ENCODE results near the gene PTPRN2. TPM values are rescaled to one million over a fixed set of nuclear protein-coding genes. Genes with fewer than 3 reads are reported as not detected.

PTPRN2 gene
- total and polyA plus RNA-seq, 9 of the 15 experiments (the other 6 are each of a cell fraction or from before 2014, with no cell fraction given): not detected

DNA sequence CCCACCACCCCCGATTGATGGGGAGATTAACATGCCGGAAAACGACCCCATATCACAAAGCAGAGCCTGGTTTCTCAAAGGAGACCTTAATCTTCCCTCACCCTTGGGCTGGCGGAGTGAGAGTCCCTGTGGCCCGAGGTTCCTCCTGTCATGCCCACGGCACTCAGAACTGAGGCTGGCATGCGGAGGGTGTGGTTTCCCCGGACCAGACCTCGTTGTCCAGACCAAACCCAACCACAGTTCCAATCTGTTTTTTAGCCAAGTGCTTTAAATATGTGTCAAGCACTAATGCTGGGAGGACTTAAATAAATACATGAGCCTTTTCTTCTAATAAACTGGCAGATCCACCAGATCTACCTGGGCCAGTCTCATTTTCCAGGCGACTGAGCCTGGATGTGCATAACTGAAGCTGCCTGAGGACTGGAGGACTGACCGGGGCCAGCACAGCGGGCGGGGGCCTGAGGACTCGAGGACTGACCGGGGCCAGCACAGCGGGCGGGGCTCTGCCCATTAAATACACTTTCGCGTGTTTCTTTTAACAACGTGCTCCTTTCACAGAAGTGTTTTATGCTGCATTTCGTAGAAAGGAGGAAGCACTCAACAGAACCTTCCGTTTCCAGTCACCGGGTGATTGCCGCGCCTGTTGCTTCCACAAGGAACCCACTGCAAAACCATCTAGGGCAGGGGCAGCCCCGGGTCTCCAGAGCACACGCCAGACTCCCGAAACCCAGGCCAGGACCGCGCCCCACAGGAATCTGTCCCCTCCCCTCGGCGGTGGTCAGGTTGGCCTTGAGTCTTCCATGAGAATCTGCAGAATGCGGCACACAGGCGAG lies 334.6 kb downstream of the PTPRN2 start (continued):
- TF ChIP-seq, protein P1, sequence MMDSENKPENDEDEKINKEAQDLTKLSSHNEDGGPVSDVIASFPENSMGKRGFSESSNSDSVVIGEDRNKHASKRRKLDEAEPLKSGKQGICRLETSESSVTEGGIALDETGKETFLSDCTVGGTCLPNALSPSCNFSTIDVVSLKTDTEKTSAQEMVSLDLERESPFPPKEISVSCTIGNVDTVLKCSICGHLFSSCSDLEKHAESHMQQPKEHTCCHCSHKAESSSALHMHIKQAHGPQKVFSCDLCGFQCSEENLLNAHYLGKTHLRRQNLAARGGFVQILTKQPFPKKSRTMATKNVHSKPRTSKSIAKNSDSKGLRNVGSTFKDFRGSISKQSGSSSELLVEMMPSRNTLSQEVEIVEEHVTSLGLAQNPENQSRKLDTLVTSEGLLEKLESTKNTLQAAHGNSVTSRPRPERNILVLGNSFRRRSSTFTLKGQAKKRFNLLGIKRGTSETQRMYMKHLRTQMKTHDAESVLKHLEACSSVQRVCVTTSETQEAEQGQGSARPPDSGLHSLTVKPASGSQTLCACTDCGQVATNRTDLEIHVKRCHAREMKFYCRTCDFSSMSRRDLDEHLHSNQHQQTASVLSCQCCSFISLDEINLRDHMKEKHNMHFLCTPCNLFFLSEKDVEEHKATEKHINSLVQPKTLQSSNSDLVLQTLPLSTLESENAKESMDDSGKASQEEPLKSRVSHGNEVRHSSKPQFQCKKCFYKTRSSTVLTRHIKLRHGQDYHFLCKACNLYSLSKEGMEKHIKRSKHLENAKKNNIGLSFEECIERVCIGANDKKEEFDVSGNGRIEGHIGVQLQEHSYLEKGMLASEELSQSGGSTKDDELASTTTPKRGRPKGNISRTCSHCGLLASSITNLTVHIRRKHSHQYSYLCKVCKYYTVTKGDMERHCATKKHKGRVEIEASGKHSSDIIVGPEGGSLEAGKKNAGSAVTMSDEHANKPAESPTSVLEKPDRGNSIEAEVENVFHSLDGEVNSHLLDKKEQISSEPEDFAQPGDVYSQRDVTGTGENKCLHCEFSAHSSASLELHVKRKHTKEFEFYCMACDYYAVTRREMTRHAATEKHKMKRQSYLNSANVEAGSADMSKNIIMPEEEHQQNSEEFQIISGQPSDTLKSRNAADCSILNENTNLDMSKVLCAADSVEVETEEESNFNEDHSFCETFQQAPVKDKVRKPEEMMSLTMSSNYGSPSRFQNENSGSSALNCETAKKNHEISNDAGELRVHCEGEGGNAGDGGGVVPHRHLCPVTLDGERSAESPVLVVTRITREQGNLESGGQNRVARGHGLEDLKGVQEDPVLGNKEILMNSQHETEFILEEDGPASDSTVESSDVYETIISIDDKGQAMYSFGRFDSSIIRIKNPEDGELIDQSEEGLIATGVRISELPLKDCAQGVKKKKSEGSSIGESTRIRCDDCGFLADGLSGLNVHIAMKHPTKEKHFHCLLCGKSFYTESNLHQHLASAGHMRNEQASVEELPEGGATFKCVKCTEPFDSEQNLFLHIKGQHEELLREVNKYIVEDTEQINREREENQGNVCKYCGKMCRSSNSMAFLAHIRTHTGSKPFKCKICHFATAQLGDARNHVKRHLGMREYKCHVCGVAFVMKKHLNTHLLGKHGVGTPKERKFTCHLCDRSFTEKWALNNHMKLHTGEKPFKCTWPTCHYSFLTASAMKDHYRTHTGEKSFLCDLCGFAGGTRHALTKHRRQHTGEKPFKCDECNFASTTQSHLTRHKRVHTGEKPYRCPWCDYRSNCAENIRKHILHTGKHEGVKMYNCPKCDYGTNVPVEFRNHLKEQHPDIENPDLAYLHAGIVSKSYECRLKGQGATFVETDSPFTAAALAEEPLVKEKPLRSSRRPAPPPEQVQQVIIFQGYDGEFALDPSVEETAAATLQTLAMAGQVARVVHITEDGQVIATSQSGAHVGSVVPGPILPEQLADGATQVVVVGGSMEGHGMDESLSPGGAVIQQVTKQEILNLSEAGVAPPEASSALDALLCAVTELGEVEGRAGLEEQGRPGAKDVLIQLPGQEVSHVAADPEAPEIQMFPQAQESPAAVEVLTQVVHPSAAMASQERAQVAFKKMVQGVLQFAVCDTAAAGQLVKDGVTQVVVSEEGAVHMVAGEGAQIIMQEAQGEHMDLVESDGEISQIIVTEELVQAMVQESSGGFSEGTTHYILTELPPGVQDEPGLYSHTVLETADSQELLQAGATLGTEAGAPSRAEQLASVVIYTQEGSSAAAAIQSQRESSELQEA (IDR thresholded peaks at IDR 0.05; ENCODE audit: low read depth): no peak
- TF ChIP-seq, protein P2, sequence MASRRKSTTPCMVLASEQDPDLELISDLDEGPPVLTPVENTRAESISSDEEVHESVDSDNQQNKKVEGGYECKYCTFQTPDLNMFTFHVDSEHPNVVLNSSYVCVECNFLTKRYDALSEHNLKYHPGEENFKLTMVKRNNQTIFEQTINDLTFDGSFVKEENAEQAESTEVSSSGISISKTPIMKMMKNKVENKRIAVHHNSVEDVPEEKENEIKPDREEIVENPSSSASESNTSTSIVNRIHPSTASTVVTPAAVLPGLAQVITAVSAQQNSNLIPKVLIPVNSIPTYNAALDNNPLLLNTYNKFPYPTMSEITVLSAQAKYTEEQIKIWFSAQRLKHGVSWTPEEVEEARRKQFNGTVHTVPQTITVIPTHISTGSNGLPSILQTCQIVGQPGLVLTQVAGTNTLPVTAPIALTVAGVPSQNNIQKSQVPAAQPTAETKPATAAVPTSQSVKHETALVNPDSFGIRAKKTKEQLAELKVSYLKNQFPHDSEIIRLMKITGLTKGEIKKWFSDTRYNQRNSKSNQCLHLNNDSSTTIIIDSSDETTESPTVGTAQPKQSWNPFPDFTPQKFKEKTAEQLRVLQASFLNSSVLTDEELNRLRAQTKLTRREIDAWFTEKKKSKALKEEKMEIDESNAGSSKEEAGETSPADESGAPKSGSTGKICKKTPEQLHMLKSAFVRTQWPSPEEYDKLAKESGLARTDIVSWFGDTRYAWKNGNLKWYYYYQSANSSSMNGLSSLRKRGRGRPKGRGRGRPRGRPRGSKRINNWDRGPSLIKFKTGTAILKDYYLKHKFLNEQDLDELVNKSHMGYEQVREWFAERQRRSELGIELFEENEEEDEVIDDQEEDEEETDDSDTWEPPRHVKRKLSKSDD (conservative IDR thresholded peaks at IDR 0.05; ENCODE audit: low read length): no peak
- TF ChIP-seq RBBP5 (IDR thresholded peaks at IDR 0.05; ENCODE audit: borderline replicate concordance, insufficient read depth, low read length, poor library complexity, severe bottlenecking) (no peak), GATA2 (CRISPR knock-in tag; IDR thresholded peaks at IDR 0.05) (no peak), TEAD4 (IDR thresholded peaks at IDR 0.05; ENCODE audit: low read length) (no peak), TEAD4 (CRISPR knock-in tag; IDR thresholded peaks at IDR 0.05; ENCODE audit: borderline replicate concordance) (no peak), ZC3H8 (IDR thresholded peaks at IDR 0.05) (no peak)
- TF ChIP-seq, protein P3, sequence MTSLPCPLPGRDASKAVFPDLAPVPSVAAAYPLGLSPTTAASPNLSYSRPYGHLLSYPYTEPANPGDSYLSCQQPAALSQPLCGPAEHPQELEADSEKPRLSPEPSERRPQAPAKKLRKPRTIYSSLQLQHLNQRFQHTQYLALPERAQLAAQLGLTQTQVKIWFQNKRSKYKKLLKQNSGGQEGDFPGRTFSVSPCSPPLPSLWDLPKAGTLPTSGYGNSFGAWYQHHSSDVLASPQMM (CRISPR knock-in tag; IDR thresholded peaks at IDR 0.05): no peak
